GM18505 (cell line): ENCODE measurements around the gene UMODL1.

Source experiments
- ATAC-seq: cut with Tn5 transposase; IDR thresholded peaks from one replicate; pipeline ENCODE4 v1.9.1; 2021; ENCODE audit not compliant: unreplicated experiment
- POLR2A ChIP-seq: IDR thresholded peaks from 4 replicates; pipeline ENCODE4 v1.6.1; 2011; ENCODE audit warnings: borderline replicate concordance; ENCODE audit not compliant: insufficient read depth, insufficient read length; ENCODE audit errors: extremely low read depth

Gene UMODL1

DNA sequence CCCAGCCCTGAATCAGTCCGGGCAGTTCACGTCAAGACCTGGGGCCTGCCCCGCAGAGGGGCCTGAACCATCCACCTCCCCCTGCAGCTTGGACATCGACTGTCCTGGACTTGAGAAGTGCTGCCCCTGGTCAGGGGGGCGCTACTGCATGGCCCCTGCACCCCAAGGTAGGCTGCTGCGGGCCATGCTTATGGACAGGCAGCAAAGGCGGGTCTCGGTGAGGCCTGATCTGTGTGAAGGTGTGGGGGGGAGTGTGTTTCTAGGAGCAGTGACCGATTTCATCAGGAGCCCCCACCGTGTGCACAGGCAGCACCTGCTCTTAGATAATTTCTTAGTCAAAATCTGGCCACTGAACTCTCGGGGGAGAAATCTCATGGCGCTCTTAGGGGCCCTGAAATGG, 13.0 kb downstream of the UMODL1 start:
- ATAC-seq: no peak

DNA sequence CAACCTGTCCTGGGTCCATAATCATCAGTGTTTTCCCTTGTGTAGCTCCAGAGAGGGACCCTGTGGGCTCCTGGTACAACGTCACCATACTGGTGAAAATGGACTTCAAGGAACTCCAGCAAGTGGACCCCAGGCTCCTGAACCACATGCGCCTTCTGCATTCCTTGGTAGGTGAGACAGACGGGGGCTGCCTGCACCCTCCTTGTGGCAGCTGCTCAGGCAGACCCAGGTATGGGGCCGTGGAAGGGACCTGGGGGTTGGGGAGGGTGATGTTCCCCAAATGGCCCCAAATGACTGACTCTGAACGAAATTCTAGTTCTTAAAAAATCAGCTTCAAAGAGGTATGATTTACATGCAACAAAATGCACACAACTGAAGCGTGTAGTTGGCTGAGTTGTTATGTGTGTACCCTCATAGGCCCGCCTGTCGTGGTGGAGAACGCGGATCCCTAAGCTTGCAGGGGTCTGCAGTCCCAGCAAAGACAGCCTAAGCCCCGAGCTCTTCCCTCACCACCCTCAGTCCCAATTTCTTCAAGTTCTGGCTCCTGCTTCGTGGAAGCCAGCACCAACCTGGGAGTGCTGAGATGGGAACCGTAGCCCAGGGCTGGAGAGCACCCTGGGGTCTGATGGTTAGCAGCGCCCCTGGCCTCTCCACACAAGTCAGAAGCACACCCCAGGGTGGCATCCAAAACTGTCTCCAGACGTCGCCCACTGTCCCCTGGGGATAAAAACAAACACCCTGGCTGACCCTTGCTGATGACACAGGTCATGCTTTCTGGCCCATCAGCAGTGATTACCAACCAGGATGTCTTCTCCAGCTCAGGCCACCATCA, 14.3 kb downstream of the UMODL1 start:
- no peak for ATAC-seq
- no peak for TF ChIP-seq POLR2A

More for the DNA sequence above, 13.0 kb downstream of the UMODL1 start:
- TF ChIP-seq POLR2A: no peak

DNA sequence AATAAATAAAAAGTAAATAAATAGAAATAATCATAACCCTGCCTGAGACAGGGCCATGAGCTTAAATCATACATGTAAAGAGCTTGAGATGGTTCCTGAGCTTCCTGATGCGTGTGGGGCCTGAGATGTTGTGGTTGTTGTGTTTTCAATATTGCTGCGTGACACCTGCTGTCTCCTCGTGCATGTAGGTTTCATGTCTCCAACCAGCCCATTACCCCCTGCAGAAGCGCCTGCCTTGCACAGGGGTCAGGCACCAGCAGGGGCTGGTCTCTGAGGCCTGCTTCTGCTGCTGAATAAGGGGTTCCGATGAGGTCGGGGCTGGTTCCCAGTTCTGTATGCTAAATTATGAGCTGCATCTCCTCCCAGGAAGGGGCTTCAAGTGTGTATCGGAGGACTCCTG, 15.9 kb downstream of the UMODL1 start:
- no peak for TF ChIP-seq POLR2A
- no peak for ATAC-seq

DNA sequence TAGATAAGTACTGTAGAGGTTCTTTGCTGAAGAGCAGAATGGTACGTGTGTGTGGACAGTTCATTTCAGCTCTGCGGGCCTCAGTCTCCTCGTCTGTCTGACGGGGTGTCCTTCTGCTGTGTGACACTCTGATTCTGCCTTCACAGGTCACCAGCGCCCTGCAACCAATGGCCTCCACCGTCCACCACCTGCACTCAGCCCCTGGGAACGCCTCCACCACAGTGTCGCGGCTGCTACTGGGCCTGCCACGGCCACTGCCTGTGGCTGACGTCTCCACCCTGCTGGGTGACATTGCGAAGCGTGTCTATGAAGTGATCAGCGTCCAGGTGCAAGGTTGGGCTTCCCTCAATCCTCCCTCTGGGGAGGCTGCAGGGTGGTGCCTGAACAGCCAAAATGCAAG, 17.0 kb downstream of the UMODL1 start:
- TF ChIP-seq POLR2A: no peak

DNA sequence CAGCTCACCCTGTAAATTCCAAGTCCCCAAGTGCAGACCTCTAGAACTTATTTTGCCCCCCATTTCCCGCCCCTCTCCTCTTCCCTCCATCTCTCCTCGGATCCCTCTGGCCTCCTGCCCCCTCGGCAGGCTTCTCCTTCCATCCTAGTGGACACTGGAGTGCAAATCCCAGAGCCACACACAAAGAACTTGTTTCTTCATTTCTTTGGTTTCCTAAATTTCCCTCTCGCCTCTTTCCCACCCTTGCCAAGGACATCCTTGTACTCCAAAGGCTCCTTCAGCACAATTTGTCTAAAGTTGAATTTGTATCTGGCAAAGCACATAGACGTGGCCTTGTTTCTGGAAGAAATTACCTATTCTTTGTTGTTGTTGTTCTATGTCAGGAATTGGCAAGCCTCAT, 17.5 kb downstream of the UMODL1 start:
- no peak for TF ChIP-seq POLR2A
- no peak for ATAC-seq

More for the DNA sequence above, 17.0 kb downstream of the UMODL1 start:
- no peak for ATAC-seq

DNA sequence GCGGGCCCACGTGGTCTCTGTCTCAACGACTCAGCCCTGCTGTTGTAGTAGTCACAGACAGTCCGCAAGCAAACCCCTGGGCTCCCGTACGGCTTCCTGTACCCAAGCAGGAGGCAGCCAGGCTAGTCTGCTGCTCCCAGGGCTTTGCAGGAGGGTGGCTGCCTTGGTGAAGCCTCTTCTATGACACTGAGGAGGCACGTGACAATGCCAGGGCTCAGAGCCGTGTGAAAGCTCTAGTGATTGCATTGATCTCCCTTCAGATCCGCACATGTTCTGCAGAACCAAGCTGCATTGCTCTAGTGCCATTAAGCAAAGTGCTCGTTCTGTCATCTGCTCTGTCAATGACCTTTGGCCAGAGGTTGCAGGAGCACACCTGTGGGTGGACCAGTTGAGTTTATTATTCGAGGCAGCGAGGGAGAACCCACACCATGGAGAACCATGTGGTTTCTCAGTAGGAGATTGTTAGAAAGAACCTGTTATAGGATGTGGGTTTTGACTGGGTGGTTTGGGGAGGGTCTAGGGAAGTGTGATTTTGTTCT, 18.0 kb downstream of the UMODL1 start:
- no peak for ATAC-seq
- no peak for TF ChIP-seq POLR2A

DNA sequence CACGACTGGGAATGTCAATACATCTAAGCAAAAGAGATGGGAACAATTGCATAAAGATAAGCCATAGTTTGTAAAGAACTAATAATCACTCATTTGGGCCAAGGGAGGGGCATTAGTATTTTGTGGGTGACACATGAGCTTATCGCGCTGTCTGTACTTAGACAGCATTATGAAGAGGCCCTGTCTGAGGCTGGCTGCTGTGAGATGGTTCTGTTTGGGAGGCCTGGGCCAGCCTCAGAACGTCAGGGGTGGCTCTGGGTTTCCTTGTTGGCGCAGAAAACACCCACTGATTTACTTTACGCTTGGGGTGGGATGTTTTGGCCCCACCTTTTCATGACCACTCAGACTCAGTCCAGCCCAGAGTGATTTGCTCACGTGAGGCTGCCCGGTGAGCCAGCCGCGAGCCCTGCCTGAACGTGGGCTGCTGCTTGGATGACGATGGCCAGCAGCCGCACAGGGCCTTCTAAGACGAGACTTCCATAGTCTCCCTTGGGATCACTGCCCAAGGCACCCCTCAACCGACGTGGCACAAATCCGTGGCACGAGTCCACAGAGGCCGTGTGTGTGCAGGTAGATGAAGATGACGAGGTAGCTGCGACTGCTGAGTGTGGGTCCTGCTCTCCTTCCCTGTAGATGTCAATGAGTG, 18.7 kb downstream of the UMODL1 start:
- no peak for TF ChIP-seq POLR2A
- ATAC-seq: no peak

DNA sequence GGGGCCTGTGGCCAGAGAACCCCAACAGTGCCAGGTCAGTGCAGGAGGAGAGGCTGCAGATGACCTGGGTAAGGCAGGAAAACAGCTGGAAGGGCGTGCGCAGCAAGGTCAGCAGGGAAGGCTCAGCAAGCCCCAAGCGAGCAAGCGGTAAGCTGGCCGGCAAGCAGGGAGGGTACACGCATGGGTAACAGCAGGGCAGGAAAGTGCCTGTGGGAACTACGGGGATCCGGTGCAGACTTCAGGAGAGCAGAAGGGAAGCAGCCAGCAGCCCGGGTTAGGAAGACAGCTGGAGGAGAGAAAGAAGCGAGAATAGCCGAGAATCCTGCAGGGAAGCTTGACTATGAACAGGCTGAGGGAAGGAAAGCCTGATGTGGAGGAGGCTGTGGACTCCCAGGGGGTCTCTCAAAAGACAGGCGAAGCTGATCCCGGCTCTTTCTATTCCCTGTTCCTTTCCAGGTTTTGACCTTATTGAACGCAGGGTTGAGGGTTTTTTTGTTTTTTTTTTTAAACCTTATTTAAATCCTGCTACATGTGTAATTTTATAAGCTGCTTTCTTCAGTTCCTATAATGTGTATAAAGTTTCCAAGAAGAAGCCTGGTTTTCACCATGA, 20.9 kb downstream of the UMODL1 start:
- no peak for ATAC-seq
- no peak for TF ChIP-seq POLR2A

DNA sequence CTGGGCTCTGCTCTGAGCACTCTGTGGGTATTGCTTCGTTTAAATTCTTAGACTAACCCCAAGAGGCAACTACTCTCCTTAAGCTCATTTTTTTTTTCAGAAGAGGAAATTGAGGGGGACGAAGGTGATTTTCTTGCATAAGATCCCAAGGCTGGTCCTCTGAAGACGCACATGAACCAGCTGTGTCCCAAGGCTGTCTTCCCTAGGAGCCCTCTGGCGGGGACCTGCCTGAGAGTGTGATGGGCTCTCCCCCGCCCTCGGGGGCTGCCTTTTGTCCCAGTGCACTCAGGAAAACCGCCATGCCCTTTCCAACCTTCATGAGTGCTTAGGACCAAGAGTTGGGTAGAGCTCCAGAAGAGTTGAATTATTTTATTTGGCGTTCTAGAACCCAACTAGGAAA, 21.7 kb downstream of the UMODL1 start:
- no peak for ATAC-seq
- no peak for TF ChIP-seq POLR2A

DNA sequence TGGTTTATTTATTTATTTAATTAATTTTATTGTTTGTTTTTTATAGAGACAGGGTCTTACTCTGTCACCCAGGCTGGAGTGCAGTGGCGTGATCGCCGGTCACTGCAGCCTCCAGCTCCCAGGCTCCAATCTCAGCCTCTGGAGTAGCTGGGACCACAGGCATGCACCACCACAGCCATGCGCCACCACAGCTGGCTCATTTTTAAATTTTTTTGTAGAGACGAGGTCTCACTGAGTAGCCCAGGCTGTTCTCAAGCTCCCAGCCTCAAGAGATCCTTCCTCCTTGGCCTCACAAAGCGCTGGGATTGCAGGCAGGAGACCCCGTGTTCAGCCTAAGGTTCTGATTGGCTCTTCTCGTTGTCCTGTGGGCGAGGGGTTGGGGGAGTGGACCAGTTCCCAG, 22.1 kb downstream of the UMODL1 start:
- no peak for ATAC-seq
- TF ChIP-seq POLR2A: no peak

DNA sequence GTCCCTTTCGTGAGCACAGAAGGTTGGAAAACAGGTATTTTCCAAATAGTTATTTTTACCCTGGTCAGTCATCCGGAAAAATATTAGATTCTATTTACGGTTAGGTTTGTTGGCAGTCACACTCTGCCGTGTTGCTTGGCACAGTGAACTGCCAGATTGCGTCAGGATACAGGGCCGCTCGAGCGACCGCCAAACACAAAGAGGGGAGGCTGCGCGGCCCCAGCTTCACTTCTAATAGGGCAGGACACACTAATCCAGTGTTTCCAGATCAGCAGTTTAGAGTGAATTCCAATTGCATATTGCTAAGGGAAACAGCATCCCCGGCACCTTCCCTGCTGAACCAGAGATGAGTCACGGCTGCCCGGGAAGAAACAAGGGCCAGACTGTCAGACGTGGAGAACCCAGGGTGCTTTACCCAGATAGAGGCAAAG, 22.9 kb downstream of the UMODL1 start:
- ATAC-seq: no peak

DNA sequence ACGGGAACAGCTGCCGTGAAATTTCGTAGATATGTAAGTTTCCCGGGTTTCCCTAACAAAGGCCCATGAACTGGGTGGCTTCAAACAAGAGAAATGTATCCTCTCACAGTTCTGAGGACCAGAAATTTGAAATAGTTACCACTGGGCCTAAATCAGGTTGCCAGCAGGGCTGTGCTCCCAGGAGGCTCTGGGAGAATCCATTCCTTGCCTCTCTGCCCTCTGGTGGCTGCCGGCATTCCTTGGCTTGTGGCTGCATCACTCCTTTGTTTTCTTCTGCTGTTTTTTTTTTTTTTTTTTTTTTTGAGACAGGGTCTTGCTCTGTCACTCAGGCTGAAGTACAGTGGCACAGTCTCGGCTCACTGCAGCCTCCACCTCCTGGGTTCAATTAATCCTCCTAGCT, 23.7 kb downstream of the UMODL1 start:
- ATAC-seq: no peak
- no peak for TF ChIP-seq POLR2A

More for the DNA sequence above, 22.9 kb downstream of the UMODL1 start:
- no peak for TF ChIP-seq POLR2A

DNA sequence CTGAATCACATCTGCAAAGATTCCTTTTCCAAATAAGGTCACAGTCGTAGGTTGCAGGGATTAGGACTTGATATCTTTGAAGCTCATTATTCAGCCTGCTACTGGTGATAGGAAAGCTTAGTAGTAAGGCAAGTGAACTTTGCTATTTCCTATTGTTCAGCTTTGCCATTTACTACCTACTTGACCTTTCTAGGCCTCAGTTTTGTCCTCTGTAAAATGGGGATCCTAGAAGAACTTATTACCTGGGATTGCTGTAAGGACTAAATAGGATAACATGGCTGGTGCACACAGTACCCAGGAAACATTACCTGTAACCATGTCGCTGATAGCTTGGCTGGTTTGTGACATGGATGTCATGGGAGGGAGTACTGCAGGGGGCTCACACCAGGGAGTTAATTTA, 24.5 kb downstream of the UMODL1 start:
- no peak for ATAC-seq
- TF ChIP-seq POLR2A: no peak
